Measurements from ENCODE around the gene ZNF90.
"Not testable (repeated sequence)": the region's sequence is repeated elsewhere in the genome, so short reads cannot be mapped to it uniquely, and the experiment has no call there.

The ZNF90 gene

GRCh38 chr19:20077791-20078463, at the start of gene ZNF90:
Gene ZNF90 (plus strand): TSS chr19:20078000. CDS start chr19:20078133, 133 bp downstream.
- peak; percentile 71 for DNase-seq

GRCh38 chr19:20028611-20029010, 49.2 kb upstream of the ZNF90 start:
- DNase-seq, result no peak

GRCh38 chr19:20035935-20036334, 41.9 kb upstream of the ZNF90 start:
- no peak for DNase-seq

GRCh38 chr19:20038358-20039202, 39.2 kb upstream of the ZNF90 start:
- DNase-seq, result no peak

- DNase-seq, result peak; percentile 87
Observed at GRCh38 chr19:20039203-20039723, 38.5 kb upstream of the ZNF90 start, which contains the start of gene ZNF682. Gene ZNF682 (minus strand): TSS chr19:20039505. CDS start chr19:20039345, 160 bp downstream.

- no peak for DNase-seq
Observed at GRCh38 chr19:20044663-20045062, 33.1 kb upstream of the ZNF90 start.

- not testable (repeated sequence) for DNase-seq
Observed at GRCh38 chr19:20045742-20046141, 32.1 kb upstream of the ZNF90 start.

- peak; percentile 84 for DNase-seq
Observed at GRCh38 chr19:20051841-20052768, 25.7 kb upstream of the ZNF90 start.

- not testable (repeated sequence) for DNase-seq
Observed at GRCh38 chr19:20058738-20059137, 19.1 kb upstream of the ZNF90 start.

- no peak for DNase-seq
Observed at GRCh38 chr19:20060282-20060681, 17.5 kb upstream of the ZNF90 start.

GRCh38 chr19:20066861-20067260, 10.9 kb upstream of the ZNF90 start:
- no peak for DNase-seq

- no peak for DNase-seq
Observed at GRCh38 chr19:20067943-20068342, 9.9 kb upstream of the ZNF90 start.

GRCh38 chr19:20068559-20068958, 9.2 kb upstream of the ZNF90 start:
- not testable (repeated sequence) for DNase-seq

- no peak for DNase-seq
Observed at GRCh38 chr19:20070691-20071090, 7.1 kb upstream of the ZNF90 start.

- no peak for DNase-seq
Observed at GRCh38 chr19:20072936-20073335, 4.9 kb upstream of the ZNF90 start.

GRCh38 chr19:20078581-20079031, 806 bp downstream of the ZNF90 start:
- no peak for DNase-seq

GRCh38 chr19:20079476-20079875, 1.7 kb downstream of the ZNF90 start:
- DNase-seq, result no peak

- no peak for DNase-seq
Observed at GRCh38 chr19:20080656-20081055, 2.9 kb downstream of the ZNF90 start.

GRCh38 chr19:20082232-20082833, 4.5 kb downstream of the ZNF90 start:
- DNase-seq, result not testable (repeated sequence)

- DNase-seq, result not testable (repeated sequence)
Observed at GRCh38 chr19:20082876-20083275, 5.1 kb downstream of the ZNF90 start.

- no peak for DNase-seq
Observed at GRCh38 chr19:20102097-20102496, 24.3 kb downstream of the ZNF90 start.

GRCh38 chr19:20103091-20103740, 25.4 kb downstream of the ZNF90 start:
- no peak for DNase-seq

Data from NCI-H510A (cell line).